Neural cell (in vitro differentiated cells): Measurements from ENCODE around the gene ALOX5. TPM values are rescaled to one million over a fixed set of nuclear protein-coding genes. Genes with fewer than 3 reads are reported as not detected.

Experiments used
- H2AFZ ChIP-seq: fragments of 200-600, 300-800 bp; sonication (generic), shearing (Covaris generic); 2 replicates; pipeline ENCODE4 v1.6.0; 2014; ENCODE audit warnings: low read depth, mild to moderate bottlenecking, antibody characterized with exemption, low read length, moderate library complexity
- H3F3A ChIP-seq: fragments of 200-600 bp; shearing (Covaris generic); 2 replicates; pipeline ENCODE4 v1.6.1; 2016; ENCODE audit warnings: mild to moderate bottlenecking, moderate library complexity, mixed read lengths, antibody characterized with exemption, low read length; ENCODE audit not compliant: insufficient read depth, poor library complexity, severe bottlenecking
- H3K27ac ChIP-seq: fragments of 200-600, 300-800 bp; sonication (generic), shearing (Covaris generic); 2 replicates; pipeline ENCODE4 v1.5.1; 2014; ENCODE audit warnings: mild to moderate bottlenecking, low read length, moderate library complexity
- H3K27me3 ChIP-seq: fragments of 300-800, 200-600 bp; sonication (generic), shearing (Covaris generic); 2 replicates; pipeline ENCODE4 v1.6.0; 2014; ENCODE audit warnings: mild to moderate bottlenecking, low read depth, low read length, moderate library complexity; ENCODE audit not compliant: insufficient read depth
- H3K36me3 ChIP-seq: fragments of 300-800, 200-600 bp; sonication (generic), shearing (Covaris generic); 2 replicates; pipeline ENCODE4 v1.5.1; 2014; ENCODE audit warnings: mild to moderate bottlenecking, antibody characterized with exemption, low read length, moderate library complexity; ENCODE audit not compliant: insufficient read depth
- H3K4me2 ChIP-seq: fragments of 300-800, 200-600 bp; sonication (generic), shearing (Covaris generic); 2 replicates; pipeline ENCODE4 v1.6.0; 2014; ENCODE audit warnings: mild to moderate bottlenecking, low read length
- H3K4me3 ChIP-seq: fragments of 300-800, 200-600 bp; sonication (generic), shearing (Covaris generic); 2 replicates; pipeline ENCODE4 v1.5.1; 2014; ENCODE audit warnings: mild to moderate bottlenecking, low read length, moderate library complexity
- H3K79me2 ChIP-seq: fragments of 200-600 bp; shearing (Covaris generic); replicated peaks from 2 replicates; pipeline ENCODE4 v1.6.0; 2014; ENCODE audit warnings: mild to moderate bottlenecking, low read length, moderate library complexity; ENCODE audit not compliant: insufficient read depth
- H3K9ac ChIP-seq: fragments of 300-800, 200-600 bp; sonication (generic), shearing (Covaris generic); 2 replicates; pipeline ENCODE4 v1.6.1; 2016; ENCODE audit warnings: mild to moderate bottlenecking, low read length, mixed read lengths
- H3K9me2 ChIP-seq: fragments of 200-600 bp; shearing (Covaris generic); 2 replicates; pipeline ENCODE4 v1.6.1; 2016; ENCODE audit warnings: mild to moderate bottlenecking, low read length, mixed read lengths; ENCODE audit not compliant: insufficient read depth
- H3K9me3 ChIP-seq: fragments of 200-600, 300-800 bp; sonication (generic), shearing (Covaris generic); 2 replicates; pipeline ENCODE4 v1.6.1; 2016; ENCODE audit warnings: mild to moderate bottlenecking, mixed run types, low read length, moderate library complexity, mixed read lengths
- H4K20me1 ChIP-seq: fragments of 200-600 bp; shearing (Covaris generic); 2 replicates; pipeline ENCODE4 v1.6.1; 2016; ENCODE audit warnings: mild to moderate bottlenecking, mixed run types; ENCODE audit not compliant: insufficient read depth
- EP300 ChIP-seq: fragments of 450-650 bp; conservative IDR thresholded peaks from 2 replicates; pipeline ENCODE4 v1.6.1; 2014; ENCODE audit warnings: antibody characterized with exemption, mild to moderate bottlenecking, moderate library complexity; ENCODE audit not compliant: poor library complexity, severe bottlenecking
- EZH2 ChIP-seq: fragments of 200-600, 300-800 bp; shearing (Covaris generic), sonication (generic); IDR thresholded peaks from 2 replicates; pipeline ENCODE4 v1.6.1; 2014; ENCODE audit warnings: antibody characterized with exemption, low read length, borderline replicate concordance, mild to moderate bottlenecking; ENCODE audit not compliant: insufficient read depth, poor library complexity, severe bottlenecking
- MXI1 ChIP-seq: fragments of 450-650 bp; conservative IDR thresholded peaks from 2 replicates; pipeline ENCODE4 v1.6.1; 2014; ENCODE audit warnings: antibody characterized with exemption, mild to moderate bottlenecking; ENCODE audit not compliant: poor library complexity, severe bottlenecking
- POLR2AphosphoS5 ChIP-seq: IDR thresholded peaks from 2 replicates; pipeline ENCODE4 v1.6.1; 2012
- RAD21 ChIP-seq: fragments of 450-650 bp; conservative IDR thresholded peaks from 2 replicates; pipeline ENCODE4 v1.6.1; 2014; ENCODE audit warnings: antibody characterized with exemption, mild to moderate bottlenecking, moderate library complexity
- SMC3 ChIP-seq: fragments of 450-650 bp; conservative IDR thresholded peaks from 2 replicates; pipeline ENCODE4 v1.6.1; 2014; ENCODE audit warnings: antibody characterized with exemption, mild to moderate bottlenecking, moderate library complexity; ENCODE audit not compliant: poor library complexity
- TAF1 ChIP-seq: IDR thresholded peaks from 2 replicates; pipeline ENCODE4 v1.6.1; 2012; ENCODE audit warnings: low read depth
- polyA plus RNA-seq: library from polyadenylated mRNA; depleted of rRNA; stranded (reverse); fragments of >200 nt; gene quantifications from 2 replicates; pipeline ENCODE4 v1.2.3, GENCODE V29; 2014
- TF ChIP-seq, protein P1 (sequence below): IDR thresholded peaks from 2 replicates; pipeline ENCODE4 v1.6.1; 2012; ENCODE audit warnings: borderline replicate concordance
- TF ChIP-seq, protein P2 (sequence below): fragments of 450-650 bp; IDR thresholded peaks from 2 replicates; pipeline ENCODE4 v1.5.1; 2014; ENCODE audit warnings: antibody characterized with exemption, mild to moderate bottlenecking, moderate library complexity; ENCODE audit not compliant: poor library complexity, severe bottlenecking

ALOX5 gene
- polyA plus RNA-seq, 1 donor from 2014 or later, result not detected

DNA sequence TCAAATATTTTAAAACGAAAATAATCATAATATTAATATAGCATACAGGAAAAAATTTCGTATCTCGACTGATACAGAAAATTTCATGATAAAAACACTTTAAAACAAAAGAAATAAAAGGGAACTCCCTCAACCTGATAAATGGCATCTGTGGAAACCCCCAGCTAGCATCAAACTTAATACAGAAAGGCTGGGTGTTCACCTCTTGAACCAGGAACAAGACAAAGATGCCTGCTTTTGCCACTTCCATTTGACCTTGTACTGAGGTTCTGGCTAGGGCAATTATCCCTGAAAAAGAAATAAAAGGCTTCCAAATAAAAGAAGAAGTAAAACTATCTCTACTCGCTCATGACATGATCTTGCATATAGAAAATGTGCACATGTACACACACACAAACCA, 2.5 kb upstream of the ALOX5 start:
- TF ChIP-seq MXI1 (no peak), TAF1 (no peak), EP300 (no peak), SMC3 (no peak), RAD21 (no peak), EZH2 (no peak), POLR2AphosphoS5 (no peak)
- TF ChIP-seq, protein P1, sequence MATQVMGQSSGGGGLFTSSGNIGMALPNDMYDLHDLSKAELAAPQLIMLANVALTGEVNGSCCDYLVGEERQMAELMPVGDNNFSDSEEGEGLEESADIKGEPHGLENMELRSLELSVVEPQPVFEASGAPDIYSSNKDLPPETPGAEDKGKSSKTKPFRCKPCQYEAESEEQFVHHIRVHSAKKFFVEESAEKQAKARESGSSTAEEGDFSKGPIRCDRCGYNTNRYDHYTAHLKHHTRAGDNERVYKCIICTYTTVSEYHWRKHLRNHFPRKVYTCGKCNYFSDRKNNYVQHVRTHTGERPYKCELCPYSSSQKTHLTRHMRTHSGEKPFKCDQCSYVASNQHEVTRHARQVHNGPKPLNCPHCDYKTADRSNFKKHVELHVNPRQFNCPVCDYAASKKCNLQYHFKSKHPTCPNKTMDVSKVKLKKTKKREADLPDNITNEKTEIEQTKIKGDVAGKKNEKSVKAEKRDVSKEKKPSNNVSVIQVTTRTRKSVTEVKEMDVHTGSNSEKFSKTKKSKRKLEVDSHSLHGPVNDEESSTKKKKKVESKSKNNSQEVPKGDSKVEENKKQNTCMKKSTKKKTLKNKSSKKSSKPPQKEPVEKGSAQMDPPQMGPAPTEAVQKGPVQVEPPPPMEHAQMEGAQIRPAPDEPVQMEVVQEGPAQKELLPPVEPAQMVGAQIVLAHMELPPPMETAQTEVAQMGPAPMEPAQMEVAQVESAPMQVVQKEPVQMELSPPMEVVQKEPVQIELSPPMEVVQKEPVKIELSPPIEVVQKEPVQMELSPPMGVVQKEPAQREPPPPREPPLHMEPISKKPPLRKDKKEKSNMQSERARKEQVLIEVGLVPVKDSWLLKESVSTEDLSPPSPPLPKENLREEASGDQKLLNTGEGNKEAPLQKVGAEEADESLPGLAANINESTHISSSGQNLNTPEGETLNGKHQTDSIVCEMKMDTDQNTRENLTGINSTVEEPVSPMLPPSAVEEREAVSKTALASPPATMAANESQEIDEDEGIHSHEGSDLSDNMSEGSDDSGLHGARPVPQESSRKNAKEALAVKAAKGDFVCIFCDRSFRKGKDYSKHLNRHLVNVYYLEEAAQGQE, result no peak
- TF ChIP-seq, protein P2, sequence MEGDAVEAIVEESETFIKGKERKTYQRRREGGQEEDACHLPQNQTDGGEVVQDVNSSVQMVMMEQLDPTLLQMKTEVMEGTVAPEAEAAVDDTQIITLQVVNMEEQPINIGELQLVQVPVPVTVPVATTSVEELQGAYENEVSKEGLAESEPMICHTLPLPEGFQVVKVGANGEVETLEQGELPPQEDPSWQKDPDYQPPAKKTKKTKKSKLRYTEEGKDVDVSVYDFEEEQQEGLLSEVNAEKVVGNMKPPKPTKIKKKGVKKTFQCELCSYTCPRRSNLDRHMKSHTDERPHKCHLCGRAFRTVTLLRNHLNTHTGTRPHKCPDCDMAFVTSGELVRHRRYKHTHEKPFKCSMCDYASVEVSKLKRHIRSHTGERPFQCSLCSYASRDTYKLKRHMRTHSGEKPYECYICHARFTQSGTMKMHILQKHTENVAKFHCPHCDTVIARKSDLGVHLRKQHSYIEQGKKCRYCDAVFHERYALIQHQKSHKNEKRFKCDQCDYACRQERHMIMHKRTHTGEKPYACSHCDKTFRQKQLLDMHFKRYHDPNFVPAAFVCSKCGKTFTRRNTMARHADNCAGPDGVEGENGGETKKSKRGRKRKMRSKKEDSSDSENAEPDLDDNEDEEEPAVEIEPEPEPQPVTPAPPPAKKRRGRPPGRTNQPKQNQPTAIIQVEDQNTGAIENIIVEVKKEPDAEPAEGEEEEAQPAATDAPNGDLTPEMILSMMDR, result no peak

DNA sequence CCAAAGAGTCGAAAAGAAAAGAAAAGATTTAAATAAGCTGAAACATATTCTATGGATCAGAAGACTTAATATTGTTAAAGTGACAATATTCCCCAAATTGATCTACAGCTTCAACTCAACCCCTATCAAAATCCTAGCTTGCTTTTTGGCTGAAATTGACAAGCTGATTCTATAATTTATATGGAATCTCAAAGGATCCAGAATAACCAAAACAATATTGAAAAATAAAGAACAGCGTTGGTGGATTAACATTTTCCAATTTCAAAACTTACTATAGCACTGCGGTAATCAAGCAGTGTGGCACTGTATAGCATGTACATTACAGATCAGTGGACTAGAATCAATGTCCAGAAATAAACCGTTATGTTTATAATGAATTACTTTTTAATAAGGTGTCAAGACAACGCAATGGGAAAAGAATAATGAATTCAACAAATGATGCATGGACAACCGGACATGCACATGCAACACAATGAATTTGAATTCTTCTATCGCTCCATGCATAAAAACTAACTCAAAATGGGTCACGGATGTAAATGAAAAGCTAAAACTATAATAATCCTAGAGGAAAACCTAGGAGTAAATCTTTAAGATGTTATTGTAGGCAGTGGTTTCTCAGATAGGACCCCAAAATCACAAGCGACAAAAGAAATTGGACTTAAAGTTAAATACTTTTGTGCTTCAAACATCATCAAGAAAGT, 1.6 kb upstream of the ALOX5 start:
- H3K79me2 ChIP-seq, result no peaks in the 10 kb centered on the region
- no peaks in the 10 kb centered on the region for H3K9me3 ChIP-seq
- no peak overlapping the region for H3K27ac ChIP-seq
- H3K27me3 ChIP-seq, result peaks cover 51% of the 10 kb centered on the region
- H3K9me2 ChIP-seq, result no peaks in the 10 kb centered on the region
- no peak overlapping the region for H2AFZ ChIP-seq
- H3K36me3 ChIP-seq, result no peaks in the 10 kb centered on the region
- H3K9ac ChIP-seq, result no peak overlapping the region
- H3K4me3 ChIP-seq, result no peak overlapping the region
- no peak overlapping the region for H3K4me2 ChIP-seq
- TF ChIP-seq EZH2, result no peak
- no peak for TF ChIP-seq SMC3
- no peak for TF ChIP-seq POLR2AphosphoS5
- TF ChIP-seq RAD21, result no peak
- TF ChIP-seq, protein P1, result no peak
- TF ChIP-seq, protein P2, result no peak
- no peak for TF ChIP-seq EP300
- TF ChIP-seq TAF1, result no peak
- no peak for TF ChIP-seq MXI1
- H4K20me1 ChIP-seq, result no peaks in the 10 kb centered on the region
- H3F3A ChIP-seq, result no peaks in the 10 kb centered on the region

More for the DNA sequence above, 2.5 kb upstream of the ALOX5 start:
- H3K79me2 ChIP-seq, result no peaks in the 10 kb centered on the region
- no peaks in the 10 kb centered on the region for H3K9me3 ChIP-seq
- H3F3A ChIP-seq, result no peaks in the 10 kb centered on the region
- H4K20me1 ChIP-seq, result no peaks in the 10 kb centered on the region
- no peaks in the 10 kb centered on the region for H3K36me3 ChIP-seq
- no peak overlapping the region for H3K4me2 ChIP-seq
- no peak overlapping the region for H3K27ac ChIP-seq
- H3K9ac ChIP-seq, result no peak overlapping the region
- H3K27me3 ChIP-seq, result peaks cover 51% of the 10 kb centered on the region
- H3K4me3 ChIP-seq, result no peak overlapping the region
- no peak overlapping the region for H2AFZ ChIP-seq
- no peaks in the 10 kb centered on the region for H3K9me2 ChIP-seq
